ENCODE measurements around the gene CTTNBP2NL. TPM values are rescaled to one million over a fixed set of nuclear protein-coding genes. Genes with fewer than 3 reads are reported as not detected.

The CTTNBP2NL gene
- total and polyA plus RNA-seq, 12 donors, result 3.9 to 20.6 (median 15.7) TPM

- H3K4me1 ChIP-seq, result peaks cover 0 to 11% (median 0%) of the 10 kb centered on the region in 9 donors
- H3K9me3 ChIP-seq, result no peaks in the 10 kb centered on the region
- intact Hi-C loops (cut with DNase I), result no loop called here
- peaks cover 0 to 26% (median 0%) of the 10 kb centered on the region in 7 donors for H3K27me3 ChIP-seq
- no peak for TF ChIP-seq CTCF (IDR thresholded peaks at IDR 0.05)
- 56 to 64% methylated on average over 2 of the region's 2 CpGs for WGBS, 2 donors
- H3K27ac ChIP-seq, result no peak overlapping the region
- ATAC-seq, result peak in 1 of 8 donors; percentile 13
- DNase-seq, result no peak
- H3K4me3 ChIP-seq, result no peak overlapping the region
- H3K36me3 ChIP-seq, result no peaks in the 10 kb centered on the region
Measured at GRCh38 chr1:112381324-112382076, 14.5 kb upstream of the CTTNBP2NL start.

GRCh38 chr1:112383759-112384370 is 12.1 kb upstream of the CTTNBP2NL start:
- no peak for DNase-seq
- Histone ChIP-seq H3K4me1 (peaks cover 0 to 21% (median 0%) of the 10 kb centered on the region in 9 donors), H3K36me3 (no peaks in the 10 kb centered on the region), H3K9me3 (no peaks in the 10 kb centered on the region), H3K4me3 (no peak overlapping the region), H3K27ac (no peak overlapping the region), H3K27me3 (peaks cover 0 to 23% (median 0%) of the 10 kb centered on the region in 7 donors)
- WGBS, 2 donors, result 9 to 23% methylated on average over 1 of the region's 1 CpG
- intact Hi-C loops (cut with DNase I), result no loop called here
- peak in 3 of 8 donors; percentile 27 to 65 (median 52) for ATAC-seq
- TF ChIP-seq CTCF (IDR thresholded peaks at IDR 0.05), result no peak

GRCh38 chr1:112386024-112386723 is 9.8 kb upstream of the CTTNBP2NL start:
- ATAC-seq (peak in 1 of 8 donors; percentile 15), DNase-seq (no peak)
- intact Hi-C loops (cut with DNase I), result loop anchor here in 2 of 10 donors (5.0 kb wide), 2 partner anchors 81 to 86 kb away; no protein-coding TSS in a partner anchor
- Histone ChIP-seq H3K27me3 (peaks cover 0 to 4% (median 0%) of the 10 kb centered on the region in 7 donors), H3K4me3 (no peak overlapping the region), H3K9me3 (no peaks in the 10 kb centered on the region), H3K4me1 (peaks cover 0 to 35% (median 7%) of the 10 kb centered on the region in 9 donors), H3K27ac (no peak overlapping the region), H3K36me3 (no peaks in the 10 kb centered on the region)
- TF ChIP-seq CTCF (IDR thresholded peaks at IDR 0.05), result no peak
- WGBS, 2 donors, result 92 to 95% methylated on average over 14 of the region's 14 CpGs

DNA sequence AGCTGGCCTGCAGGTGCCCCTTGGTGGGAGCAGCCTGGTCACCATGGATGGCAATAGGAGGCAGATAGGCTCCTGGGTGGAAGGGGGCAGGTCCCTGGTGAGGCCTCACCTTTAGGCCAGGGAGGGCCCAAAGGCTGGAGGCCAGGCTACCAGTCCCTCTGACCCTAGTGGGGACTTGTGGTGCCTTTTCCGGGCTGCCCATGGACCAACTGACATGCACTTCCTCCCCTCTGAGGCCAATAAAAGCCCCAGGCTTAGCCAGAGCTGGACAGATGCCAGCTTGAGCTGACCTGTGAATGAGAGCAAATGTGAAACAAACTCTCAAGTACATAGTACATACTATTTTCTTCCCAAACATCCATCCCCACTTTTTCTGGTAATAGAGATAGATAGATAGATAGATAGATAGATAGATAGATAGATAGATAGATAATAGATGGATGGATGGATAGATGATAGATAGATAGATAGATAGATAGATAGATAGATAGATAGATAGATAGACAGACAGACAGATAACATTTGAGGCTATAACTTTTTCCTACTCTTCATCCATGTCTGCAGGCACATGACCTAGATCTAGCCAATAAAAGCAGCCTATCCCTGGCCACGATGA is 9.2 kb upstream of the CTTNBP2NL start:
- DNase-seq, result no peak
- intact Hi-C loops (cut with DNase I), result loop anchor here in 2 of 10 donors (5.0 kb wide), 2 partner anchors 80 to 85 kb away; no protein-coding TSS in a partner anchor
- Histone ChIP-seq H3K36me3 (no peaks in the 10 kb centered on the region), H3K9me3 (no peaks in the 10 kb centered on the region), H3K27me3 (no peaks in the 10 kb centered on the region), H3K27ac (no peak overlapping the region), H3K4me1 (peaks cover 0 to 42% (median 14%) of the 10 kb centered on the region in 9 donors), H3K4me3 (no peak overlapping the region)
- 51 to 56% methylated on average over 2 of the region's 2 CpGs for WGBS, 2 donors
- no peak for TF ChIP-seq CTCF (IDR thresholded peaks at IDR 0.05)
- ATAC-seq, result no peak
